Endodermal cell (in vitro differentiated cells): ENCODE data around the gene CAPN11. TPM values are rescaled to one million over a fixed set of nuclear protein-coding genes. Genes with fewer than 3 reads are reported as not detected.

Experiments
- DNase-seq: peaks from one replicate; pipeline ENCODE4 v3.0.0-alpha.2; 2017
- H3K27ac ChIP-seq: 2 replicates; pipeline ENCODE4 v1.5.1; 2013; ENCODE audit warnings: mild to moderate bottlenecking, low read depth, low read length, moderate library complexity
- H3K27me3 ChIP-seq: 2 replicates; pipeline ENCODE4 v1.6.1; 2013; ENCODE audit warnings: mild to moderate bottlenecking, low read length, moderate library complexity; ENCODE audit not compliant: insufficient read depth, control insufficient read depth, poor library complexity, severe bottlenecking
- H3K36me3 ChIP-seq: 2 replicates; pipeline ENCODE4 v1.7.0; 2013; ENCODE audit warnings: mild to moderate bottlenecking, low read length, moderate library complexity; ENCODE audit not compliant: control insufficient read depth, insufficient read depth
- H3K4me1 ChIP-seq: one replicate; pipeline ENCODE4 v1.7.0; 2013; ENCODE audit warnings: low read length; ENCODE audit not compliant: control insufficient read depth, insufficient read depth
- H3K4me3 ChIP-seq: 2 replicates; pipeline ENCODE4 v1.5.1; 2013; ENCODE audit warnings: mild to moderate bottlenecking, low read length, moderate library complexity
- H3K9ac ChIP-seq: 2 replicates; pipeline ENCODE4 v1.6.1; 2013; ENCODE audit warnings: mild to moderate bottlenecking, low read length, moderate library complexity; ENCODE audit not compliant: poor library complexity, severe bottlenecking; ENCODE audit errors: extremely low read depth
- H3K9me3 ChIP-seq: 2 replicates; pipeline ENCODE4 v1.6.1; 2013; ENCODE audit warnings: mild to moderate bottlenecking, low read length, moderate library complexity; ENCODE audit not compliant: control insufficient read depth
- H3K27ac Mint-ChIP-seq: 2 replicates; pipeline ENCODE4 v1.8.0; 2020; ENCODE audit warnings: mixed read lengths
- H3K27me3 Mint-ChIP-seq: 2 replicates; pipeline ENCODE4 v1.8.0; 2021; ENCODE audit warnings: mild to moderate bottlenecking, mixed read lengths; ENCODE audit not compliant: insufficient read depth
- H3K36me3 Mint-ChIP-seq: 2 replicates; pipeline ENCODE4 v1.8.0; 2020; ENCODE audit warnings: low read depth, mixed read lengths
- H3K4me1 Mint-ChIP-seq: 2 replicates; pipeline ENCODE4 v1.8.0; 2020; ENCODE audit warnings: mixed read lengths
- H3K4me3 Mint-ChIP-seq: 2 replicates; pipeline ENCODE4 v1.8.0; 2020; ENCODE audit warnings: mild to moderate bottlenecking, moderate library complexity, mixed read lengths
- H3K9me3 Mint-ChIP-seq: 2 replicates; pipeline ENCODE4 v1.8.0; 2020; ENCODE audit warnings: mild to moderate bottlenecking, mixed read lengths
- CTCF ChIP-seq: fragments of 200-600 bp; sonication (generic); conservative IDR thresholded peaks from 2 replicates; pipeline ENCODE4 v1.5.0; 2021; ENCODE audit warnings: antibody characterized with exemption, mild to moderate bottlenecking
- WGBS, 2 experiments: methylation state at CpG; one replicate each; pipeline versions ENCODE4 v1.1.5 to v1.1.7; 2013; ENCODE audit warnings: missing lambda C conversion rate in 2 of 2, mixed read lengths in 1 of 2; ENCODE audit not compliant: insufficient coverage in 1 of 2, insufficient read length in 1 of 2; 5-methylcytosine and 5-hydroxymethylcytosine counted together
- total RNA-seq, 2 donors: library from RNA; stranded (reverse); fragmentation: NEBNext Ultra II Directional in 1 of 2; extraction: Animal tissue kit (Norgen Biotek cat#: 25700) in 1 of 2; gene quantifications; 2 replicates in 1 of 2; 3 replicates in 1 of 2; pipeline ENCODE4 v1.2.1, GENCODE V29; 2021

CAPN11 gene
- total RNA-seq, 2 donors from 2014 or later, result 0.53 to 1.2 TPM

- no peak overlapping the region for H3K27ac ChIP-seq
- Mint-ChIP-seq H3K36me3 (no peaks in the 10 kb centered on the region), H3K4me1 (peaks cover 56% of the 10 kb centered on the region), H3K27me3 (peaks cover 2% of the 10 kb centered on the region), H3K27ac (no peak overlapping the region), H3K9me3 (no peaks in the 10 kb centered on the region), H3K4me3 (no peak overlapping the region)
- no peaks in the 10 kb centered on the region for H3K9me3 ChIP-seq
- no peak overlapping the region for H3K9ac ChIP-seq
- no peak for TF ChIP-seq CTCF
- H3K36me3 ChIP-seq, result no peaks in the 10 kb centered on the region
- DNase-seq, result no peak
- H3K4me3 ChIP-seq, result no peak overlapping the region
- peaks cover 26% of the 10 kb centered on the region for H3K4me1 ChIP-seq
- H3K27me3 ChIP-seq, result no peaks in the 10 kb centered on the region
- 92 to 100% methylated on average over 1 of the region's 2 CpGs for WGBS, 2 experiments
These were observed 63.3 kb downstream of the CAPN11 start for GRCh38 chr6:44221961-44222335.

- Histone ChIP-seq H3K36me3 (no peaks in the 10 kb centered on the region), H3K9ac (no peak overlapping the region), H3K9me3 (no peaks in the 10 kb centered on the region), H3K4me3 (peak overlapping the region; percentile 73), H3K27ac (no peak overlapping the region), H3K4me1 (peaks cover 18% of the 10 kb centered on the region), H3K27me3 (no peaks in the 10 kb centered on the region)
- H3K4me1 Mint-ChIP-seq, result peaks cover 50% of the 10 kb centered on the region
- TF ChIP-seq CTCF, result no peak
- no peaks in the 10 kb centered on the region for H3K9me3 Mint-ChIP-seq
- DNase-seq, result peak; percentile 74
- no peaks in the 10 kb centered on the region for H3K27me3 Mint-ChIP-seq
- no peaks in the 10 kb centered on the region for H3K36me3 Mint-ChIP-seq
- peak overlapping the region; percentile 52 for H3K27ac Mint-ChIP-seq
- WGBS, 2 experiments, result 3 to 14% methylated on average over 14 to 26 of the region's 26 CpGs
- H3K4me3 Mint-ChIP-seq, result peak overlapping the region; percentile 76
These were observed 64.1 kb downstream of the CAPN11 start for GRCh38 chr6:44222486-44223318.

- Mint-ChIP-seq H3K9me3 (no peaks in the 10 kb centered on the region), H3K4me1 (peaks cover 42% of the 10 kb centered on the region), H3K27me3 (no peaks in the 10 kb centered on the region), H3K36me3 (peaks cover 4% of the 10 kb centered on the region), H3K27ac (peak within 1 kb of the TSS; percentile 56), H3K4me3 (peak within 1 kb of the TSS; percentile 76)
- WGBS, 2 experiments, result 0% methylated on average over 12 to 73 of the region's 73 CpGs
- DNase-seq, result peak; percentile 92
- H3K9me3 ChIP-seq, result no peaks in the 10 kb centered on the region
- H3K36me3 ChIP-seq, result no peaks in the 10 kb centered on the region
- no peak within 1 kb of the TSS for H3K27ac ChIP-seq
- peak; percentile 61 for TF ChIP-seq CTCF
- H3K4me1 ChIP-seq, result peaks cover 11% of the 10 kb centered on the region
- H3K4me3 ChIP-seq, result peak within 1 kb of the TSS; percentile 87
- peak within 1 kb of the TSS; percentile 34 for H3K9ac ChIP-seq
- no peaks in the 10 kb centered on the region for H3K27me3 ChIP-seq
These were observed 64.9 kb downstream of the CAPN11 start, which contains the start of gene SLC29A1 for GRCh38 chr6:44223319-44224028. Gene SLC29A1 (plus strand): TSS chr6:44223595. CDS start chr6:44227314, 3,719 bp downstream.
